ENCODE data around the gene PDILT.
"Not testable (repeated sequence)": the region's sequence is repeated elsewhere in the genome, so short reads cannot be mapped to it uniquely, and the experiment has no call there.

The PDILT gene

DNA sequence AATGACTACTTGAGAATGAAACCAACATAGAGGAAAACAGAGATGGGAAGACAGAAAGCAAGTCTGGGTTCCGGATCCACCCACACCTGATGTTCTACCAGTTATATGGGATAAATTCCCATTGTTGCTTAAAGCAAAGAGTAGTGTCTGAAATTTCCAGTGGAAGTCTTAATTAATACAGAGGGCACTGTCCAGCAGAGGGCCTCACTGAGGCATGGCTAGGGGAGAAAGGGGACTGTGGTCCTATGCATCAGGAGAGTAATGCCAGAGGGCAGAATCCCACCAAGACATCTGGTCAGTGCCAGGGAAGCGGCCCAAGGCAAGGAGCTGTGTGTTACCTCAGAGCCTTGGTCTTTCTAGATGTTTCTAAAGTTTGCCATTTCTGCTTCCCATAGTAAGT is 44.5 kb downstream of the PDILT start:
- DNase-seq, result no peak

DNA sequence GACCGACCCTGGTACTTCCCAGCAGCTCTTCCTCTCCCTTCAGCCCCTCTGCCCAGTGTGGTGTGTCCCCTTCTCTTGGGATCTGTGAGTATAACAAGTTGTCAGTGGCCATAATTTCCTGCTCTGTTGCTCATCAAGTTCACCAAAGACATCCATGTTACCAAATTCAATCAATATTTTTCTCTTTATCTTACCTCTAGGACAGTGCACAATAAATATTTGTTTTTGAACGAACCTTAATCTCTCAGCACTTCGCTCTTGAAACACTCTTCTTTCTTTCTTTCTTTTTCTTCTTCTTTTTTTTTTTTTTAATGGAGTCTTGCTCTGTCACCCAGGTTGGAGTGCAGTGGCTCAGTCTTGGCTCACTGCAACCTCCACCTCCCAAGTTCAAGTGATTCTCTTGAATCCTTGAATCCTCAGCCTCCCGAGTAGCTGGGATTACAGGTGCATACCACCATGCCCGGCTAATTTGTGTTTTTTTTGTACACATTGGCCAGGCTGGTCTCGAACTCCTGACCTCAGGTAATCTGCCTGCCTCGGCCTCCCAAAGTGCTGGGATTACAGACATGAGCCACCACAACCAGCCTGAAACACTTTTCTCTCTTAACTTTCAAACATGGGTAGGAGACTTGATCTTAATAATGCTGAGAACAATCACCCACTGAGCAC is 49.3 kb downstream of the PDILT start:
- DNase-seq, result no peak

GRCh38 chr16:20353379-20353778 is 51.2 kb downstream of the PDILT start:
- DNase-seq, result no peak

GRCh38 chr16:20352615-20353014 is 51.9 kb downstream of the PDILT start, which contains the start of gene UMOD:
Gene UMOD, minus strand, starts transcription at chr16:20352715. Its CDS starts 1,978 bp downstream, at chr16:20350737.
- DNase-seq, result no peak

DNA sequence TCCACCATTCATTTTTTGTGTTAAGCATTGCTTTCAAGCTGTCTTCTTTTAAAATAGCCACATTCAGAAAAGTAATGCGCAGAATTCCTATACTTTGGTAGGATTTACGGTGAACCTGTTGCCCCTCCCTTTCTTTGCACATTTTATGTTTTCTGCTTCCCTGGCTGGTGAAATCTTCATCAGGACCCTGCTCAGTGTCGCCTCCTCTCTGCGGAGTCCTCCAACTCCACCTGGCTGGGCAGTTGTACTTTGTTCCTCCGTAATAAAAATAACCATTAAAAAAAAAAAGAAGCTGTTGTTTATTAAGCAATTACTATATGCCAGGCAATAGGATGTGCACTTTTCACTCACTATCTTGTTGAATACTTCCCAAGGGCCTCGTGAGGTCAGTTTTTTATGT is 54.9 kb downstream of the PDILT start:
- no peak for DNase-seq

DNA sequence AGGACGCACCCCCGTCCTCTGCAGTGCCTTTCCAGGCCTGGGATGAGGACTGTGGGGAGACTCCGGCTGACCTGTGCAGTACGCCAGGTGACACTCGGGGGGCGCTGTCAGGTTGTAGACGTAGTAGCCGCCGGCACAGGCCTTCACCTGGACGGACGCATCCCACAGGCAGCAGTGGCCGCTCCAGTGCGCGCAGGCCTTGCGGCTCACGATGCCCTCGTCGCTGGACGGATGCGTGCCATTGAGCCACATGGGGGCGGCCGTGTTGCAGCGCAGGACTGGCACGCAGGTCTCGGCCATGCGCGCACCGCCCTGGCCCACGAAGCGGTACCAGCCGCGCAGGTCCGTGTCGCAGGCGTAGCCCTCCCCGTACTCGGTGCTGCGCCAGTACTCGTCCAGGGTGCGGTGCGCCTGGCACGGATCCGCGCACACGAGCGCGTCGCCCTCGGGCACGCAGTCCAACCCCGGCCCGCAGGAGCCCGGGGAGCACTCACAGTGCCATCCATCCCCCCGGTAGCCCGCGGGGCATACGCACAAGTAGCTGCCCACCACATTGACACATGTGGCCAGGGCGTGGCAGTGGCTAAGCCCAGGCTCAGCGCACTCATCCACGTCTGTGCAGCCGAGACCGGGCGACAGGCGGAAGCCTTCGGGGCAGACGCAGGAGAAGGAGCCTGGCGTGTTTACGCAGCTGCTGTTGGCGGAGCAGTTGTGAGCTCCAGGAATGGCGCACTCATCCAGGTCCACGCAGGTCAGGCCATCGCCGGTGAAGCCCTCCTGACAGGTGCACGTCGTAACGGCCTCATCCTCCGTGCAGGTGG is 56.0 kb downstream of the PDILT start:
- no peak for DNase-seq

DNA sequence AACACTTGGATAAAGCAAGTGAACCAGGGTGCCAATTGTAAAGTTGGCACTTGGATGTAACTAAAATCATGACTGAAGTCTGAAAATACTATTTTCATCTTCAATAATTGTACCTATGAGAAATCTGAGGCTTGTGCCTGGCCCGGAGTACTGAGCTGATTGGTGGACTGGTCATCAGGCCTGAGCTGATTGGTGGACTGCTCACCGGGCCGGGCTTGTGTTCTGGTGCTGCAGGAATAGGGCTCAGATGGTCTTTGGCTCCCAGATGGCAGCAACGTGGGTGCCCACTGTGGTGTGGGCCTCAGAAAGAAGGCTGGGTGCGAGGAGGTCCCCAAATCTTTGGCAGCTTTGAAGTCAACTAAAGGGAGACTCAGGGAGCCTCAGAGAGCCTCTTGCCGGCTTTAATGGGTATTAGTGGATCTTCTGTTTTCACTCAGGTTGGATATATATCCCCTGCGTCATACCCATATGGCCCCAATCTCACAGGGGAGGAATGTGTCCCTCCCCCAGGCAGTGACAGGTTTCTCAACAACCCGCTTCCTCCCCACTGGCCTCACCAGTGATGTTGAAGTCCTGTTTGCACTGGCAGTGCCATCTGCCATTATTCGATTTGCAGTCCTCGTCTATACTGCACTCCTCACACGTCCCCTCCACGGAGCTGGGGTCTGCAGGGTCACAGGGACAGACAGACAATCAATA is 56.7 kb downstream of the PDILT start:
- no peak for DNase-seq

- no peak for DNase-seq
Measured at GRCh38 chr16:20344611-20345010, 59.9 kb downstream of the PDILT start.

GRCh38 chr16:20339744-20340143 is 64.8 kb downstream of the PDILT start:
- no peak for DNase-seq

- DNase-seq, result no peak
Measured at GRCh38 chr16:20336955-20337354, 67.6 kb downstream of the PDILT start.

DNA sequence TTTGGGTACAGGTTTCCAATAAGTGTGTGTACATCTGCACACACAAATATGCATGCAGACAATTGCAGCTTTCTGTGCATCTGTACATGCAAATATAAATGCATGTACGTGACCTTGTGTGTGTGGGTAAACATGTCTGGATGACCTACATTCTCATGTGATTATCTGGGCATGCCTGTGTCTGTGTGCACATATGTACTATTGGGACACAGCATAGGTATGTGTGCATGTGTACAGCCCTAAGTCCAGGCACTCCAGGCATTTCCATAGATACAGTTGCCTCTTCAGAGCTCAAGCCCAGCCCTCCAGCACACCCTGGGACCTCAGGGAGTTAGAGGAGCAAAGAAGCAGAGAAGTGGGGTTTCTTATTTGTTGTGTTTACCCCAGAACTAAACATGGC is 70.1 kb downstream of the PDILT start:
- DNase-seq, result no peak

GRCh38 chr16:20333120-20333519 is 71.4 kb downstream of the PDILT start:
- no peak for DNase-seq

DNA sequence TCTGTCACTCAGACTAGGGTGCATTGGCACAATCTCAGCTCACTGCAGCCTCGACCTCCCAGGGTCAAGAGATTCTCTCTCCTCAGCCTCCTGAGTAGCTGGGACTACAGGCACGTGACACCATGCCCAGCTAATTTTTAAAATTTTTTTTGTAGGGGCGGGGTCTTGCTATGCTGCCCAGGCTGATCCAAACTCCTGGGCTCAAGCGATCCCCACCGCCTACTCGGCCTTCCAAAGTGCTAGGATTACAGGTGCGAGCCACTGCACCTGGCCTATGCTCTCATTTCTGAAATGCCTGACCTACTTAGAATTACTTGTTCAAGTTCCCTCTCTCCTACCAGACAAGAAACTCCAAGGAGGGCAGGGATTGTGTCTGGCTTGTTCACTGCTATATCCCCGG is 72.1 kb downstream of the PDILT start:
- DNase-seq, result no peak

- no peak for DNase-seq
Measured at GRCh38 chr16:20331635-20332034, 72.9 kb downstream of the PDILT start.

GRCh38 chr16:20329392-20330138 is 75.0 kb downstream of the PDILT start:
- DNase-seq, result no peak

GRCh38 chr16:20327444-20328041 is 77.0 kb downstream of the PDILT start, which contains the start of gene GP2:
Gene GP2, minus strand, starts transcription at chr16:20327513. Its CDS starts 1,082 bp downstream, at chr16:20326431.
- no peak for DNase-seq

- no peak for DNase-seq
Measured at GRCh38 chr16:20326321-20326720, 78.2 kb downstream of the PDILT start.

DNA sequence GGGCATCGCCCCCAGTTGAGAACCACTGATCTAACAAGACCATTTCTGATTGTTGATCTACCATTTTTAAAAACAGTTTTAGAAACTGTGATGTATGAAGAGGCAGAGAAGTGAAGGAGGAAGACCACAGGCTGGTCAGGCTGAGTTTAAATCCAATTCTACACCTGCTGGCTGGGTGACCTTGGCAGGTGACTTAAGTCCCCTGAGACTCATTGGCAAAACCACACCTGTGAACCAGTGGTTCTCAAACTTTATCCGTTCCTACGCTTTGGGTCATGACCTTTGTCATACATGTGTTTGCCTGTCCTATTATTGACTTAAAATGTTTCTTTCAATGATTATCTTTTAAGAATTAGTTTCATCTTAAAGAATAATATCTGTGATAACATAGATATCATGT is 79.5 kb downstream of the PDILT start:
- no peak for DNase-seq

DNA sequence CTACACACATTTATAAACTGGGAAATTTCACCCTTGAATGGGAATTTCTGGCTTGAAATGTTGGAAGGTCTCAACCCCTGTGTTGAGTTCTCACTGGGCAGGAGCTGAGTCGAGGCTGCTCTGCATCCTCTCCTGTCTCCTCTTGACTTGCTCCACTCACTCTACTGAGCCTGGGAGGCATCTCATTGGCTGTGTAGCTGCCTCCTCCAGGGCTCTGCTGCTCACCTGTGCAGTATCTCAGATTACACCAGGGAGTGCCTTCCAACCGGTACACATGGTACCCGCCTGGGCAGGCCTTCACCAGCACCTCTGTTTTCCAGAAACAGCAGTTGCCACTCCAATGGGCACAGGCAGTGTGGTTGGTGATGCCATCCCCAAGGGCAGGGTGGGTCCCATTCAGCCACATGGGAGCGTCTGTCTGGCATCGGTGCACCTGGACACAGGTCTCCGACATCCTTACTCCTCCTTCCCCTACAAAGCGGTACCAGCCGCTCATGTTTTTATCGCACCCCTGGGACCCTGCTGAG is 80.9 kb downstream of the PDILT start:
- DNase-seq, result no peak

DNA sequence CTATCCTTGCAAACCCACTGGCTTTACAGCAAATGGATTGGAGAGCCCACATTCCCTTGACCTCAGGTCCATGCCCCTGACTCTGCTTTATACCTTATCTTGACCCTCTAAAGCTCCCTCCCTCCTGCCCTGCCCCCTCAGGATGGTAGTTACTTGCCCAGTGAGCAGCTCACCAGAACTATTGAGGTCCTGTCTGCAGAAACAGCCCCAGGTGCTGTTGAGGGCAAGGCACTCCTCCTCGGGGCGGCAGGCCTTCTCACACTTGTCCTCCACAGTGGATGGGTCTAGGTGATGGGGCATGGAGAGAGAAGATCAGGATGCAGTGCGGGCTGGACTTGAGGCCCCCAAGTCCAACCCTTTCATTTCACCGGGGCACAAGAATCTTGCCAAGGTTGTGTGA is 81.8 kb downstream of the PDILT start:
- DNase-seq, result no peak

DNA sequence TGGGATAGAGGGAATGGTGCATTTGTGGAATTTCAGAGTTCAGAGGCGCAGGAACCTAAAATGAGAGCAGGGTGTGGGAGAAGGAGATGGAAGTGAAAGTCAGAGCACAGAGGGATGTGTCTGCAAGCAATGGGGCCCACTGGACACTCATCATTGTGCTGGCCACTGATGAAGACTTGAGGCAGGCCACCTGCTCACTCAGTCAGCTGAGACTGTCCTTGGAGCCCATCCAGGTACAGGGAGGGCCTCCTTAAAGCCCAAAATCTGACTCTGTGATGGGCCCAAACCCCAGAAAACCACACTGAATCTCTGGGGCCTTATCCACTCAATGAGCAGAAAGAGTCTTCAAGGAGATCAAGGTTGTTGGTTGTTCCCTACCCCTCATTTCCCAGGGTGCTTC is 82.9 kb downstream of the PDILT start:
- no peak for DNase-seq

DNA sequence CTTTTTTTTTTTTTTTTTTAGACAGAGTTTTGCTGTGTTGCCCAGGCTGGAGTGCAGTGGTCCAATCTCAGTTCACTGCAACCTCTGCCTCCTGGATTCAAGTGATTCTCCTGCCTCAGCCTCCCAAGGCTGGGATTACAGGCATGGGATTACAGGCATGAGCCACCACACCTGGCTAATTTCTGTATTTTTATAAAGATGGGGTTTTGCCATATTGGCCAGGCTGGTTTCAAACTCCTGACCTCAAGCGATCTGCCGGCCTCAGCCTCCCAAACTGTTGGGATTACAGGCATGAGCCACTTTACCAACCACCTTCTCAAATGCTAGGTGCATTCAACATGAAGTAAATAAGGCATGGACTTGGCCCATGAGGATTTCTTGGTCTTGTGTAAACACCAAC is 83.5 kb downstream of the PDILT start:
- DNase-seq, result not testable (repeated sequence)

All from fibroblast of skin of right biceps (primary cell).